Uterus (tissue), 2 donors: ENCODE measurements around the gene TGDS.

ENCODE experiments used
- POLR2A ChIP-seq, 2 donors: fragments of 450-650 bp; IDR thresholded peaks; one replicate each; pipeline ENCODE4 v1.6.1; 2016; ENCODE audit warnings: antibody characterized with exemption in 2 of 2, mild to moderate bottlenecking in 1 of 2, moderate library complexity in 1 of 2
- TF ChIP-seq, protein P1 (sequence below), 4 experiments: fragments of 200-600 bp in 2 of 4; fragments of 450-650 bp in 2 of 4; sonication (generic) in 2 of 4; IDR thresholded peaks; one replicate each; pipeline ENCODE4 v1.5.1; 2016 to 2019; ENCODE audit warnings: antibody characterized with exemption in 4 of 4, mild to moderate bottlenecking in 2 of 4, moderate library complexity in 1 of 4

DNA sequence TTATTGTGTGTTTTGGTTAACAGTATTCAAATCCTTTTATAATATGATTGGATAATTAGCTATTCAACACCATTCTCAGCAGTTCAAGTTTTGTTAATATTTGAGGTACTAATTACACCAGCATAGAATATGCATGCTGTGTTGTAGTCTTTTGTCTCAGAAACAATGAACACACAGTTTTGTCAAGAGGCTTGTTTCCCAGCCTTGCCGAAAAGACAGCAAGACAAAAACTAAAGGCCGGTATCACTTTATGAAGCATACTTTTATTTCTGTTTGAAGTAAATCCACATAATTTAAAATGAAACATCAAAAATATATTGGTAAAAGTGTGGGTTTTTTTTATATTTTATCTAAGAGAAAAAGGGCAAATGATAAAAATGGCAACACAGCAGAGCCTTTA lies 13.2 kb upstream of the TGDS start:
- TF ChIP-seq, protein P1, sequence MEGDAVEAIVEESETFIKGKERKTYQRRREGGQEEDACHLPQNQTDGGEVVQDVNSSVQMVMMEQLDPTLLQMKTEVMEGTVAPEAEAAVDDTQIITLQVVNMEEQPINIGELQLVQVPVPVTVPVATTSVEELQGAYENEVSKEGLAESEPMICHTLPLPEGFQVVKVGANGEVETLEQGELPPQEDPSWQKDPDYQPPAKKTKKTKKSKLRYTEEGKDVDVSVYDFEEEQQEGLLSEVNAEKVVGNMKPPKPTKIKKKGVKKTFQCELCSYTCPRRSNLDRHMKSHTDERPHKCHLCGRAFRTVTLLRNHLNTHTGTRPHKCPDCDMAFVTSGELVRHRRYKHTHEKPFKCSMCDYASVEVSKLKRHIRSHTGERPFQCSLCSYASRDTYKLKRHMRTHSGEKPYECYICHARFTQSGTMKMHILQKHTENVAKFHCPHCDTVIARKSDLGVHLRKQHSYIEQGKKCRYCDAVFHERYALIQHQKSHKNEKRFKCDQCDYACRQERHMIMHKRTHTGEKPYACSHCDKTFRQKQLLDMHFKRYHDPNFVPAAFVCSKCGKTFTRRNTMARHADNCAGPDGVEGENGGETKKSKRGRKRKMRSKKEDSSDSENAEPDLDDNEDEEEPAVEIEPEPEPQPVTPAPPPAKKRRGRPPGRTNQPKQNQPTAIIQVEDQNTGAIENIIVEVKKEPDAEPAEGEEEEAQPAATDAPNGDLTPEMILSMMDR (IDR thresholded peaks at IDR 0.05), result no peak
- no peak for TF ChIP-seq POLR2A (IDR thresholded peaks at IDR 0.05)
